WTC11 (cell line): ENCODE measurements around the gene KCNJ16. TPM values are rescaled to one million over a fixed set of nuclear protein-coding genes. Genes with fewer than 3 reads are reported as not detected.

ENCODE experiments used
- ATAC-seq: fragments of 200-7000 bp; cut with Tn5 transposase; 2 replicates; pipeline ENCODE4 v1.10.0; 2021; ENCODE audit warnings: mild to moderate bottlenecking, moderate library complexity
- CTCF ChIA-PET: fragments of 300-600 bp; sonication (Branson Sonifier 250); formaldehyde crosslinking; loops from one replicate; lab custom pipeline; 2021; ENCODE audit warnings: antibody characterized with exemption; lab: Charles Lee
- POLR2A ChIA-PET: fragments of 350-600 bp; sonication (Branson Sonifier 250); formaldehyde crosslinking; loops from one replicate; lab custom pipeline; 2021; ENCODE audit warnings: antibody characterized with exemption; lab: Charles Lee
- DNase-seq: peaks from one replicate; pipeline ENCODE4 v3.0.0; 2021; ENCODE audit warnings: low spot score
- H3K27ac Mint-ChIP-seq: 2 replicates; pipeline ENCODE4 v1.8.0; 2021; ENCODE audit warnings: mixed read lengths
- H3K27me3 Mint-ChIP-seq: 2 replicates; pipeline ENCODE4 v1.8.0; 2021; ENCODE audit warnings: low read depth, mild to moderate bottlenecking, moderate library complexity, mixed read lengths
- H3K36me3 Mint-ChIP-seq: 2 replicates; pipeline ENCODE4 v1.8.0; 2021; ENCODE audit warnings: mixed read lengths
- H3K4me1 Mint-ChIP-seq: 2 replicates; pipeline ENCODE4 v1.8.0; 2022; ENCODE audit warnings: mixed read lengths
- H3K4me3 Mint-ChIP-seq: 2 replicates; pipeline ENCODE4 v1.8.0; 2021; ENCODE audit warnings: mild to moderate bottlenecking, moderate library complexity, mixed read lengths
- H3K9me3 Mint-ChIP-seq: 2 replicates; pipeline ENCODE4 v1.8.0; 2021; ENCODE audit warnings: mixed read lengths
- ATF2 ChIP-seq: sonication (generic); formaldehyde crosslinking; IDR thresholded peaks from 2 replicates; pipeline ENCODE4 v1.8.1; 2022; ENCODE audit warnings: low read depth, missing genetic modification reagents, borderline replicate concordance
- CBFB ChIP-seq: sonication (generic); formaldehyde crosslinking; IDR thresholded peaks from 2 replicates; pipeline ENCODE4 v1.8.1; 2022; ENCODE audit warnings: mild to moderate bottlenecking, low read depth, missing genetic modification reagents
- CREM ChIP-seq: sonication (generic); formaldehyde crosslinking; IDR thresholded peaks from 2 replicates; pipeline ENCODE4 v1.8.1; 2022; ENCODE audit warnings: mild to moderate bottlenecking, missing genetic modification reagents, moderate library complexity
- E2F4 ChIP-seq: sonication (generic); formaldehyde crosslinking; IDR thresholded peaks from 2 replicates; pipeline ENCODE4 v1.8.1; 2022; ENCODE audit warnings: low read depth, mild to moderate bottlenecking, moderate library complexity, missing genetic modification reagents, borderline replicate concordance
- ELF4 ChIP-seq: sonication (generic); formaldehyde crosslinking; IDR thresholded peaks from 2 replicates; pipeline ENCODE4 v1.8.1; 2022; ENCODE audit warnings: low read depth, mild to moderate bottlenecking, moderate library complexity, missing genetic modification reagents
- EMX1 ChIP-seq: fragments of 250-450 bp; sonication (Bioruptor Pico); IDR thresholded peaks from 2 replicates; pipeline ENCODE4 v1.8.0; 2021; ENCODE audit warnings: mild to moderate bottlenecking
- ETV6 ChIP-seq: sonication (generic); formaldehyde crosslinking; IDR thresholded peaks from 2 replicates; pipeline ENCODE4 v1.8.1; 2022; ENCODE audit warnings: mild to moderate bottlenecking, missing genetic modification reagents
- GTF2I ChIP-seq: fragments of 250-450 bp; sonication (Bioruptor Pico); conservative IDR thresholded peaks from 2 replicates; pipeline ENCODE4 v1.4.0; 2021; ENCODE audit warnings: mild to moderate bottlenecking
- JUN ChIP-seq: sonication (generic); formaldehyde crosslinking; IDR thresholded peaks from 2 replicates; pipeline ENCODE4 v1.8.0; 2023; ENCODE audit warnings: mild to moderate bottlenecking, missing genetic modification reagents
- MYBL2 ChIP-seq: sonication (generic); formaldehyde crosslinking; IDR thresholded peaks from 2 replicates; pipeline ENCODE4 v1.8.1; 2023; ENCODE audit warnings: mild to moderate bottlenecking, moderate library complexity, missing genetic modification reagents
- NFATC4 ChIP-seq: fragments of 250-450 bp; sonication (Bioruptor Pico); IDR thresholded peaks from 2 replicates; pipeline ENCODE4 v1.9.0; 2021; ENCODE audit warnings: mild to moderate bottlenecking
- NR1H2 ChIP-seq: sonication (generic); formaldehyde crosslinking; IDR thresholded peaks from 2 replicates; pipeline ENCODE4 v1.9.0; 2021; ENCODE audit warnings: mild to moderate bottlenecking, moderate library complexity, missing genetic modification reagents
- PRRX2 ChIP-seq: fragments of 250-450 bp; sonication (Bioruptor Pico); IDR thresholded peaks from 2 replicates; pipeline ENCODE4 v1.8.0; 2021; ENCODE audit warnings: mild to moderate bottlenecking
- RELA ChIP-seq: sonication (generic); formaldehyde crosslinking; IDR thresholded peaks from 2 replicates; pipeline ENCODE4 v1.8.1; 2022; ENCODE audit warnings: missing genetic modification reagents, mild to moderate bottlenecking, borderline replicate concordance
- SMAD4 ChIP-seq: sonication (generic); formaldehyde crosslinking; IDR thresholded peaks from 2 replicates; pipeline ENCODE4 v1.8.0; 2022; ENCODE audit warnings: mild to moderate bottlenecking, missing genetic modification reagents
- TEAD1 ChIP-seq: sonication (generic); formaldehyde crosslinking; IDR thresholded peaks from 2 replicates; pipeline ENCODE4 v1.8.0; 2022; ENCODE audit warnings: mild to moderate bottlenecking, missing genetic modification reagents
- ZNF317 ChIP-seq: sonication (generic); formaldehyde crosslinking; IDR thresholded peaks from 2 replicates; pipeline ENCODE4 v1.8.1; 2023; ENCODE audit warnings: low read depth, mild to moderate bottlenecking, moderate library complexity, missing genetic modification reagents, borderline replicate concordance
- ZNF416 ChIP-seq: fragments of 250-450 bp; sonication (Bioruptor Pico); IDR thresholded peaks from 2 replicates; pipeline ENCODE4 v1.9.0; 2021; ENCODE audit warnings: mild to moderate bottlenecking, inconsistent platforms
- ZNF532 ChIP-seq: fragments of 250-450 bp; sonication (Bioruptor Pico); IDR thresholded peaks from 2 replicates; pipeline ENCODE4 v1.9.0; 2021; ENCODE audit warnings: mild to moderate bottlenecking, borderline replicate concordance
- total RNA-seq: library from RNA; stranded (reverse); gene quantifications from 3 replicates; pipeline ENCODE4 v1.2.3, GENCODE V29; 2021
- TF ChIP-seq, protein P1 (sequence below): sonication (generic); formaldehyde crosslinking; IDR thresholded peaks from 2 replicates; pipeline ENCODE4 v1.8.0; 2022; ENCODE audit warnings: mild to moderate bottlenecking, missing genetic modification reagents
- TF ChIP-seq, protein P2 (sequence below): sonication (generic); formaldehyde crosslinking; IDR thresholded peaks from 2 replicates; pipeline ENCODE4 v1.8.0; 2023; ENCODE audit warnings: missing genetic modification reagents
- TF ChIP-seq, protein P3 (sequence below): fragments of 250-450 bp; sonication (Bioruptor Pico); IDR thresholded peaks from 2 replicates; pipeline ENCODE4 v1.9.0; 2021; ENCODE audit warnings: mild to moderate bottlenecking

Gene KCNJ16
- total RNA-seq, 1 experiment from 2014 or later = not detected

GRCh38 chr17:70073799-70074198 lies 1.2 kb upstream of the KCNJ16 start:
- ATAC-seq = no peak
- Mint-ChIP-seq H3K27ac (no peak overlapping the region), H3K4me1 (peaks cover 27% of the 10 kb centered on the region), H3K9me3 (no peaks in the 10 kb centered on the region), H3K36me3 (no peaks in the 10 kb centered on the region), H3K27me3 (no peaks in the 10 kb centered on the region), H3K4me3 (no peak overlapping the region)
- no peak for DNase-seq
- ChIA-PET CTCF (interaction anchor here (0.6 kb wide), 1 partner anchor 98 kb away, joined by 4 read pairs; no protein-coding TSS in a partner anchor), POLR2A (no interaction called here)
- no peak for TF ChIP-seq ATF2
- no peak for TF ChIP-seq NFATC4 (CRISPR knock-in tag)
- no peak for TF ChIP-seq TEAD1
- no peak for TF ChIP-seq ELF4 (CRISPR knock-in tag)
- TF ChIP-seq EMX1 (CRISPR knock-in tag) = no peak
- TF ChIP-seq GTF2I = no peak
- TF ChIP-seq, protein P1, sequence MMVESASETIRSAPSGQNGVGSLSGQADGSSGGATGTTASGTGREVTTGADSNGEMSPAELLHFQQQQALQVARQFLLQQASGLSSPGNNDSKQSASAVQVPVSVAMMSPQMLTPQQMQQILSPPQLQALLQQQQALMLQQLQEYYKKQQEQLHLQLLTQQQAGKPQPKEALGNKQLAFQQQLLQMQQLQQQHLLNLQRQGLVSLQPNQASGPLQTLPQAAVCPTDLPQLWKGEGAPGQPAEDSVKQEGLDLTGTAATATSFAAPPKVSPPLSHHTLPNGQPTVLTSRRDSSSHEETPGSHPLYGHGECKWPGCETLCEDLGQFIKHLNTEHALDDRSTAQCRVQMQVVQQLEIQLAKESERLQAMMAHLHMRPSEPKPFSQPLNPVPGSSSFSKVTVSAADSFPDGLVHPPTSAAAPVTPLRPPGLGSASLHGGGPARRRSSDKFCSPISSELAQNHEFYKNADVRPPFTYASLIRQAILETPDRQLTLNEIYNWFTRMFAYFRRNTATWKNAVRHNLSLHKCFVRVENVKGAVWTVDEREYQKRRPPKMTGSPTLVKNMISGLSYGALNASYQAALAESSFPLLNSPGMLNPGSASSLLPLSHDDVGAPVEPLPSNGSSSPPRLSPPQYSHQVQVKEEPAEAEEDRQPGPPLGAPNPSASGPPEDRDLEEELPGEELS (CRISPR knock-in tag) = no peak
- no peak for TF ChIP-seq JUN (CRISPR knock-in tag)

DNA sequence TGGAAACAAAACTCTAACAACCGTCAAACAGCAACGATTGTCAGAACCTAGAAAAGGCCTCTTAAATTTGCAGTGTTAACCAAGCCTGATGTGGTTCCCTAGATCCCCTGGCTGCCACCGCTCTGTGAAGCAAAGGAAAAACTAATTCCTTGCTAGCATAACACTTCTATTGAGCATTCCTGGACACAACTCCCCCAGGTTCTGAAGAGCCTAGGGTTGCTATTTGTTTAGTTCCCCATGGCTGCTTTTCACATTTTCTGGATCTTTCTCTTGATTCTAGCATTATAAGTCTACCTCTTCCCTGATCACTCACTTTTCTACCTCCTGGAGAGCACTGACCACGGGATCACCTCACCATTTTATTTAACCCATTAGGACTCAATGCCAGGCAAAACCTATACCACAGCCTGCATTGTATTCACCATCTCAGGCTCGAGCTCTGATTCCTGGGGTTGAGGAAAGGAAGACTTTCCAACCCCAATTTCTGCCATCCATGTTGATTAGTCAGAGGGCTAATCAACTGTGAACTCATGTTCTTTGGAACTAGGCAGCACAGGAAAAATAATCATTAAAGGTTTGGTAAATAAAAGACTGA lies 692 bp upstream of the KCNJ16 start:
- ATAC-seq = no peak
- Mint-ChIP-seq H3K27me3 (no peaks in the 10 kb centered on the region), H3K9me3 (no peaks in the 10 kb centered on the region), H3K4me1 (peaks cover 27% of the 10 kb centered on the region), H3K27ac (no peak overlapping the region), H3K36me3 (no peaks in the 10 kb centered on the region), H3K4me3 (no peak overlapping the region)
- DNase-seq = no peak
- CTCF ChIA-PET = interaction anchor here (1.3 kb wide), 1 partner anchor 467 kb away, joined by 5 read pairs; no protein-coding TSS in a partner anchor
- POLR2A ChIA-PET = no interaction called here
- no peak for TF ChIP-seq JUN (CRISPR knock-in tag)
- no peak for TF ChIP-seq ZNF317 (CRISPR knock-in tag)
- TF ChIP-seq ELF4 (CRISPR knock-in tag) = no peak
- TF ChIP-seq CREM (CRISPR knock-in tag) = no peak
- no peak for TF ChIP-seq RELA (CRISPR knock-in tag)
- TF ChIP-seq MYBL2 (CRISPR knock-in tag) = no peak
- TF ChIP-seq ETV6 (CRISPR knock-in tag) = no peak
- no peak for TF ChIP-seq ZNF416 (CRISPR knock-in tag)
- no peak for TF ChIP-seq E2F4 (CRISPR knock-in tag)
- TF ChIP-seq, protein P2, sequence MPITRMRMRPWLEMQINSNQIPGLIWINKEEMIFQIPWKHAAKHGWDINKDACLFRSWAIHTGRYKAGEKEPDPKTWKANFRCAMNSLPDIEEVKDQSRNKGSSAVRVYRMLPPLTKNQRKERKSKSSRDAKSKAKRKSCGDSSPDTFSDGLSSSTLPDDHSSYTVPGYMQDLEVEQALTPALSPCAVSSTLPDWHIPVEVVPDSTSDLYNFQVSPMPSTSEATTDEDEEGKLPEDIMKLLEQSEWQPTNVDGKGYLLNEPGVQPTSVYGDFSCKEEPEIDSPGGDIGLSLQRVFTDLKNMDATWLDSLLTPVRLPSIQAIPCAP (CRISPR knock-in tag) = no peak
- TF ChIP-seq CBFB = no peak
- TF ChIP-seq ZNF532 (CRISPR knock-in tag) = no peak
- no peak for TF ChIP-seq PRRX2 (CRISPR knock-in tag)
- TF ChIP-seq, protein P3, sequence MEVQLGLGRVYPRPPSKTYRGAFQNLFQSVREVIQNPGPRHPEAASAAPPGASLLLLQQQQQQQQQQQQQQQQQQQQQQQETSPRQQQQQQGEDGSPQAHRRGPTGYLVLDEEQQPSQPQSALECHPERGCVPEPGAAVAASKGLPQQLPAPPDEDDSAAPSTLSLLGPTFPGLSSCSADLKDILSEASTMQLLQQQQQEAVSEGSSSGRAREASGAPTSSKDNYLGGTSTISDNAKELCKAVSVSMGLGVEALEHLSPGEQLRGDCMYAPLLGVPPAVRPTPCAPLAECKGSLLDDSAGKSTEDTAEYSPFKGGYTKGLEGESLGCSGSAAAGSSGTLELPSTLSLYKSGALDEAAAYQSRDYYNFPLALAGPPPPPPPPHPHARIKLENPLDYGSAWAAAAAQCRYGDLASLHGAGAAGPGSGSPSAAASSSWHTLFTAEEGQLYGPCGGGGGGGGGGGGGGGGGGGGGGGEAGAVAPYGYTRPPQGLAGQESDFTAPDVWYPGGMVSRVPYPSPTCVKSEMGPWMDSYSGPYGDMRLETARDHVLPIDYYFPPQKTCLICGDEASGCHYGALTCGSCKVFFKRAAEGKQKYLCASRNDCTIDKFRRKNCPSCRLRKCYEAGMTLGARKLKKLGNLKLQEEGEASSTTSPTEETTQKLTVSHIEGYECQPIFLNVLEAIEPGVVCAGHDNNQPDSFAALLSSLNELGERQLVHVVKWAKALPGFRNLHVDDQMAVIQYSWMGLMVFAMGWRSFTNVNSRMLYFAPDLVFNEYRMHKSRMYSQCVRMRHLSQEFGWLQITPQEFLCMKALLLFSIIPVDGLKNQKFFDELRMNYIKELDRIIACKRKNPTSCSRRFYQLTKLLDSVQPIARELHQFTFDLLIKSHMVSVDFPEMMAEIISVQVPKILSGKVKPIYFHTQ (CRISPR knock-in tag) = no peak
- TF ChIP-seq SMAD4 (CRISPR knock-in tag) = no peak
- no peak for TF ChIP-seq NR1H2 (CRISPR knock-in tag)
